NCI-H774 (cell line): ENCODE measurements around the gene MIAT.
"Not testable (repeated sequence)": the region's sequence is repeated elsewhere in the genome, so short reads cannot be mapped to it uniquely, and the experiment has no call there.

Experiments
- DNase-seq: peaks from one replicate; lab custom pipeline; 2025; lab: John Stamatoyannopoulos, UW

MIAT gene

GRCh38 chr22:26656891-26657851, at the start of gene MIAT:
Gene MIAT (plus strand): TSS chr22:26657588.
- DNase-seq, result no peak

- DNase-seq, result no peak
These were observed 49.3 kb upstream of the MIAT start for GRCh38 chr22:26608129-26608528.

GRCh38 chr22:26609287-26609686, 48.1 kb upstream of the MIAT start:
- DNase-seq, result no peak

- no peak for DNase-seq
These were observed 47.1 kb upstream of the MIAT start for GRCh38 chr22:26610072-26610958.

GRCh38 chr22:26610996-26611395, 46.4 kb upstream of the MIAT start:
- no peak for DNase-seq

GRCh38 chr22:26612652-26613051, 44.7 kb upstream of the MIAT start:
- no peak for DNase-seq

GRCh38 chr22:26613753-26614152, 43.6 kb upstream of the MIAT start:
- DNase-seq, result not testable (repeated sequence)

GRCh38 chr22:26614322-26614721, 43.1 kb upstream of the MIAT start:
- DNase-seq, result no peak

GRCh38 chr22:26615149-26615548, 42.2 kb upstream of the MIAT start:
- no peak for DNase-seq

GRCh38 chr22:26615830-26616435, 41.5 kb upstream of the MIAT start:
- no peak for DNase-seq

- no peak for DNase-seq
These were observed 40.7 kb upstream of the MIAT start for GRCh38 chr22:26616650-26617049.

- DNase-seq, result no peak
These were observed 39.9 kb upstream of the MIAT start, which contains the start of gene CRYBB1 for GRCh38 chr22:26617271-26618199. Gene CRYBB1 (minus strand): TSS chr22:26618027. CDS start chr22:26616319, 1,708 bp downstream.

- DNase-seq, result no peak
These were observed 38.9 kb upstream of the MIAT start for GRCh38 chr22:26618455-26618854.

GRCh38 chr22:26619510-26619909, 37.9 kb upstream of the MIAT start:
- DNase-seq, result no peak

- DNase-seq, result no peak
These were observed 37.2 kb upstream of the MIAT start for GRCh38 chr22:26620197-26620596.

GRCh38 chr22:26621663-26622062, 35.7 kb upstream of the MIAT start, which contains the start of gene CRYBA4:
Gene CRYBA4 (plus strand): TSS chr22:26621963. CDS start chr22:26622597, 634 bp downstream.
- DNase-seq, result no peak

GRCh38 chr22:26623984-26624383, 33.4 kb upstream of the MIAT start:
- no peak for DNase-seq

- no peak for DNase-seq
These were observed 32.6 kb upstream of the MIAT start for GRCh38 chr22:26624803-26625202.

GRCh38 chr22:26629988-26630761, 27.2 kb upstream of the MIAT start:
- no peak for DNase-seq

- DNase-seq, result no peak
These were observed 26.1 kb upstream of the MIAT start for GRCh38 chr22:26631282-26631681.
